HG02885 (cell line): ENCODE results near the gene DLX3.
"Not testable (repeated sequence)": the region's sequence is repeated elsewhere in the genome, so short reads cannot be mapped to it uniquely, and the experiment has no call there.

Experiments
- ATAC-seq: cut with Tn5 transposase; IDR thresholded peaks from one replicate; pipeline ENCODE4 v1.9.1; 2021; ENCODE audit warnings: mild to moderate bottlenecking; ENCODE audit not compliant: unreplicated experiment, poor library complexity

Gene DLX3

GRCh38 chr17:49995055-49995738 lies at the start of gene DLX3:
Gene DLX3 (minus strand): TSS chr17:49995224. CDS start chr17:49994998, 226 bp downstream.
- no peak for ATAC-seq

- ATAC-seq: no peak
Measured at GRCh38 chr17:50044483-50044882, 49.5 kb upstream of the DLX3 start.

DNA sequence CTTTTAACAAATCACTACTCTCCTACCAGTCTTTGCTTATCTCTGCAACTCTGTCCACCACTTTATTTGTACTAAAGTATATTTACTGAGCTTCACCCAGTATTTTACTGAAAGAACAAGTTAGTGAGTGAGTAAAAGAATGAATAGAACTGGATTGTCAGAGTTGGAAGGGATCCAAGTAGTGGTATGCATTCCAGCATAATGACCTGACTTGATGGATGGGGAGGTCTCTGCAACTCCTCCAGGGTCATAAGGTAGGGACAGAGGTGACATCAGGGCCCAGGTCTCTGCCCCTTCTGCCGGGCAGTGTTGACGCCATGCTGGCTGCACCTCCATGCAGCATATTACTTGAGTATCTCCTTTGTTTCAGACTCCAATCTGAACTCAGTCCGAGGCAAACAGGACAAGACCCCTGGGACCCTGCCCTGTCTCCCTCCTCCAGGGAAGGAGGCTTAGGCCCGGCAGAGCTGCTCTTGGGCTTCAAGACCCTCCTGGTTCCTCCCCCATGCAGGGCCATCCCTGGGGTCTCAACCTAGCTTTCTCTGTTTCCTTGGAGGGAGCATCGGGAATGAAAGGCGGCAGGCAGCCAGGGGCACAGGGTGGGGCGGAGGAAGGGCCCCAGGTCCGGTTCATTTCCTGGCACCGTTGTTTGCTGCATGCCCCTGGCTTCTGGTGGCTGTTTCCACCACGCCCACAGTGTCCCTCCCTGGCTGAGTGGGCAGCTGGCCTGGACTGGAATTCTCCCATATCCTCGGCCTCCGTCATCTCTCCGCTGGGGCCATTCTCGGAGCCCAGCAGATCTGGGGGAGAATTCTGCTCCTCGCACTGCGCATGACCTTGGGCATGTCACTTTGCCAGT lies 48.5 kb upstream of the DLX3 start:
- ATAC-seq: no peak

GRCh38 chr17:50042211-50042610 lies 47.2 kb upstream of the DLX3 start:
- ATAC-seq: no peak

DNA sequence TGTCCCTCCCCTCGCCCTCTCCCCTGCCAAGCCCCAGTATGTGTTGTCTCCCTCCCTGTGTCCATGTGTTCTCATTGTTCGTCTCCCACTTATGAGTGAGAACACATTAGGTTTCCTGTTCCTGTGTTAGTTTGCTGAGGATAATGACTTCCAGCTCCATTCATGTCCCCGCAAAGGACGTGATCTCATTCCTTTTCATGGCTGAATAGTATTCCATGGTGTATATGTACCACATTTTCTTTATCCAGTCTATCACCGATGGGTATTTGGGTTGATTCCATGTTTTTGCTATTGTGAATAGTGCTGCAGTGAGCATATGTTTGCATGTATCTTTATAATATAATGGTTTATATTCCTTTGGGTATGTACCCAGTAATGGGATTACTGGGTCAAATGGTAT lies 45.5 kb upstream of the DLX3 start:
- not testable (repeated sequence) for ATAC-seq

GRCh38 chr17:50039058-50039457 lies 44.0 kb upstream of the DLX3 start:
- no peak for ATAC-seq

- no peak for ATAC-seq
Measured at GRCh38 chr17:50037321-50038107, 42.5 kb upstream of the DLX3 start.

DNA sequence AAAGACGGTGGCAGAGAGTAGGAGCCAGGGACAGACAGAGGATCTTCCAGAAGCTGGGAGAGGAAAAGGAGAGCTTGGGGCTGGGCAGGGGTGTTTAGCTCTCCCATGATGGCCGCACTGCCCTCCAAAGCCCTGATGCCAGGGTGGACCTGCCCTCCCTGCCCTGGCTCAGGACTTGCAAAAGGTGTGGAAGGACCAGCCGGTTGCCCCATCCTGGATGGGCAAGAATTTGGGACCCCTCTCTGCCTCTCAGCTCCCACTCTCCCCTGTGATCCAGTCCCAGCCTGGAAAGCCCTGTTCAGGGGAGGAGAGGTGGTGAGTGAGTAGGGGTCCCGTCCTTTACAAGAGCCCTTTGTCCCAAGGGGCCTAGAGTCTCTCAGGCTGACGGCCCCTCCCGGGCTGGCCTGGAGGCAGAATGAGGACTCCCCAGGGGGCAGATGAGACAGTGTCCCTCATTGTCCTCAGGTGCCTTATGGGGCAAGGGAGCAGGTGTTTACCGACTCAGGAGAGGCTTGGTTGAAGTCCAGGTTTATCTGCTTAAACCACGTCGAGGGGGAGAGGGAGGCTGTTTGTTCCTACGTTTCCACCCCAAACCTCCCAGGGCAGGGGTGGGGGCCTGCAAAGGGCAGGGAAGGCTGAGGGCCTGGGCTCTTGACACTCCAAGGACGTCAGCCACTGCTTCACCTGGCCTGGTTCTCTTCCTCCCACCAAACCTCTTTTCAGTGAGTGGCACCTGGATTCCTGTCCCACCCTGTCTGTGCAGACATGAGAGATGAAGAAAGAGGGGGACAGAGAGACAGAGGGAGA lies 41.6 kb upstream of the DLX3 start:
- ATAC-seq: no peak

- ATAC-seq: no peak
Measured at GRCh38 chr17:50035945-50036344, 40.9 kb upstream of the DLX3 start.

DNA sequence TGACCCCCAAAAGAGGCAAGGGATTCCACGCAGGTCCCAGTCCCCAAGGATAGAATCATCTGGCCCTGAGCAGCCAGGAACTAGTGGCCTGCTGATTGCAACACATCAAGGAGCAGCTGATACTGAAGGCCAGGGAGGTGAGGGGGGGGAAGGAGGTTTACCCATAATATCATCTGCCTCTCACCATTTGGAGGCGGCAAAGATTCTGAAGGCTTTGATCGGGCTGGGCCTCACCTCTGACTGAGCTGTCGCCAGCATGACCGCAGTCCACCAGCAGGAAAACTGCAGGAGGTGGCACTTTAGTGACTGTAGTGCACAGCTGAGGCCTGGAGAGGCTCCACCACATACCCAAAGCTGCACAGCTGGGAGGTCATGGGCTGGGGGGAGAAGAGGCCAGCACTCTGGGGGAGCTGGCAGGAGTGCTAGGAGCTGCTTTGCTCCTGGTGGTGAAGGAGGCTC lies 40.4 kb upstream of the DLX3 start:
- no peak for ATAC-seq

DNA sequence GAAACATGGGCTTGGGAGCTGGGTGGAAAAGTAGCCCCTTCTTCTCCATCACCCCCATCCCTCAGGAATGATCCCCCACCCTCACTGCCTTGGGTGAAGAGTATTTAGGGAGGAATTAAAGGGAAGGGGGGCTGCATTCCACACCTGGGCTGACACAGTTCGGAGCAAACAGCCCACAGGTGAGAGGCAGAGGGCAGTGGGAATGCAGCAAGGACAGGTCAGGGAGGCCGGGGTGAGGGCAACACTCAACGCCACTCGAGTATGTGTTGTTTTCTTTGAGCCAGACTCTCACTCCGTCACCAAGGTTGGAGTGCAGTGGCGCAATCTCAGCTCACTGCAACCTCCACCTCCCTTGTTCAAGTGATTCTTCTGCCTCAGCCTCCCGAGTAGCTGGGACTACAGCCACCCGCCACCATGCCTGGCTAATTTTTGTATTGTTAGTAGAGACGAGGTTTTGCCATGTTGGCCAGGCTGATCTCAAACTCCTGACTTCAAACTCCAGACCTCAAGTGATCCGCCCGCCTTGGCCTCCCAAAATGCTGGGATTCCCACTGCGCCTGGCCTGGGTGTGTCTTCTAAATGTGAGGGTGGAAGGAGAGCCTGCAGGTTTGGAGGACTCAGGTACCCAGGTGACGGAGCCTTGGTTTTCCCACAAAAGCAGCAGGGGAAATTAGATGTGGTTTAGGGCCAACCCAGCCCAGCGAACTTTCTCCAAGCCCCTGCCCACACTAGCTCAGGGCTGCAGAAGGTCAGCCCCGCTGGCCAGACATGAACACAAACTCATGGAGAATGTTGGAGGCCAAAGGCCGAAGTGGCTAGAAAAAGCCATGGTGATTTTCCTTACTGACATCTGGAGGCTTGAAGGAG lies 39.7 kb upstream of the DLX3 start:
- no peak for ATAC-seq

GRCh38 chr17:50033316-50033715 lies 38.3 kb upstream of the DLX3 start:
- no peak for ATAC-seq

DNA sequence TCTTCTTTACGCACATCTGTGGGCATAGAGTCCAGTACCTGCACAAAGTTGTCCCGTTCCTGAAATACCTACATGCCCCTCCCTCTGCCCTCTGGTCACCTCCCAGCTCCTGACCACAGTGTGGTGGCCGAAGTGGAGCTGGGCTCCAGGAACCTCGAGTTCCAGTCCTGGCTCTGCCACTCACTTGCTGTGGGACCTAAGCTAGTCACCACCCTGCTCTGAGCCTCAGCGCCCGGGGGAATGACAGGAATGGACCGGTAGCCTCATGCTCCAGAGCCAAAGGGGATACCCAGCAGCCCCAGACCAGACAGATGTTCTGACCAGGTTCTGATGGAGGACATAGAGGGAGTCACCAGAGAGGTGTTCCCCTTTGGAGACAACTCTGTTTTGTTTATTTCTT lies 34.2 kb upstream of the DLX3 start:
- ATAC-seq: no peak

GRCh38 chr17:50028736-50029120 lies 33.7 kb upstream of the DLX3 start:
- no peak for ATAC-seq

- ATAC-seq: no peak
Measured at GRCh38 chr17:50027881-50028735, 33.1 kb upstream of the DLX3 start.

- ATAC-seq: no peak
Measured at GRCh38 chr17:50027172-50027880, 32.3 kb upstream of the DLX3 start.

DNA sequence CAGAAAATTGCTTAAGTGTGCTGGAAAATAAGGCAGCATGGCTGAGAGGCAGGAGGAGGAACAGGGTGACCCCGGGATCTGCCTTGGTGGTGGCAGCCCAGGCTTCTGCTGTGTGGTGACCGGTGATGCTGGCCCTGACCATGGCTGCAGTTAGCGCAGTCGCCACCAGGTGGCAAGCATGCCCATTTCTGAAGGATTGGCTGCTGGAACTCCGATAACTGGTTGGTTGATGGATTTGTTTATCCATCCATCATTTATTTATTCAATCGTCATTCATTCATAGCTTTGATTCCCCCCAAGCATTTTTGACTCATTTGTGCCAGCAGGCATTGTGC lies 31.8 kb upstream of the DLX3 start:
- ATAC-seq: peak; percentile 39
